ENCODE measurements around the gene ZNF224. TPM values are rescaled to one million over a fixed set of nuclear protein-coding genes. Genes with fewer than 3 reads are reported as not detected.

Gene ZNF224
- total RNA-seq = 10 to 100 TPM; 12.6 to 13.9 TPM

GRCh38 chr19:44093931-44094765 lies at the start of gene ZNF224:
TSS of gene ZNF224 (plus strand) at chr19:44094361. CDS start at chr19:44097874, 3,513 bp downstream.
- peak; percentile 93 for ATAC-seq
- H3K4me1 Mint-ChIP-seq = peaks cover 11% of the 10 kb centered on the region
- peaks cover 30% of the 10 kb centered on the region for H3K36me3 Mint-ChIP-seq (ENCODE audit: low read depth)
- peak; percentile 92 for DNase-seq
- intact Hi-C loops (cut with DNase I, micrococcal nuclease) = loop anchor here (1.0 to 10.0 kb wide), 18 partner anchors 19 to 406 kb away; partner anchors contain the start of genes ZNF222 (in 2 of the 2), ZNF225 (in 2 of the 2), ZNF226 (in 2 of the 2) and ZNF45 (in 2 of the 2)
- CTCF ChIA-PET = interaction anchor here (0.7 to 1.5 kb wide), 5 partner anchors 21 to 159 kb away, joined by 3 to 5 read pairs (median 3); partner anchors contain the start of gene ZNF45
- H3K27me3 Mint-ChIP-seq = no peaks in the 10 kb centered on the region
- POLR2A ChIA-PET = no interaction called here
- H3K9me3 Mint-ChIP-seq (ENCODE audit: low read depth) = peaks cover 4% of the 10 kb centered on the region
- H3K27ac Mint-ChIP-seq = peak within 1 kb of the TSS; percentile 95
- peak within 1 kb of the TSS; percentile 99 for H3K4me3 Mint-ChIP-seq

GRCh38 chr19:44050740-44051649 lies 43.2 kb upstream of the ZNF224 start:
- Mint-ChIP-seq H3K36me3 (ENCODE audit: low read depth) (peaks cover 30% of the 10 kb centered on the region), H3K4me1 (peaks cover 21% of the 10 kb centered on the region), H3K4me3 (peak overlapping the region; percentile 76), H3K9me3 (ENCODE audit: low read depth) (peaks cover 23% of the 10 kb centered on the region), H3K27me3 (peaks cover 5% of the 10 kb centered on the region), H3K27ac (peak overlapping the region; percentile 64)
- DNase-seq = peak; percentile 39
- ChIA-PET CTCF (no interaction called here), POLR2A (no interaction called here)
- intact Hi-C loops (cut with DNase I, micrococcal nuclease) = no loop called here
- peak; percentile 70 for ATAC-seq

- H3K9me3 Mint-ChIP-seq (ENCODE audit: low read depth) = peaks cover 23% of the 10 kb centered on the region
- H3K4me3 Mint-ChIP-seq = peak within 1 kb of the TSS; percentile 76
- H3K27ac Mint-ChIP-seq = peak within 1 kb of the TSS; percentile 64
- POLR2A ChIA-PET = no interaction called here
- peaks cover 3% of the 10 kb centered on the region for H3K27me3 Mint-ChIP-seq
- peaks cover 34% of the 10 kb centered on the region for H3K36me3 Mint-ChIP-seq (ENCODE audit: low read depth)
- intact Hi-C loops (cut with DNase I, micrococcal nuclease) = no loop called here
- ATAC-seq (peak; percentile 78), DNase-seq (peak; percentile 63)
- H3K4me1 Mint-ChIP-seq = peaks cover 21% of the 10 kb centered on the region
- CTCF ChIA-PET = no interaction called here
These were observed 42.3 kb upstream of the ZNF224 start, which contains the start of gene ZNF223 for GRCh38 chr19:44051650-44052402. TSS of gene ZNF223 (plus strand) at chr19:44052036. CDS start at chr19:44055177, 3,141 bp downstream.

GRCh38 chr19:44055870-44056269 lies 38.3 kb upstream of the ZNF224 start:
- H3K27ac Mint-ChIP-seq = no peak overlapping the region
- intact Hi-C loops (cut with DNase I, micrococcal nuclease) = no loop called here
- peaks cover 18% of the 10 kb centered on the region for H3K4me1 Mint-ChIP-seq
- H3K36me3 Mint-ChIP-seq (ENCODE audit: low read depth) = peaks cover 61% of the 10 kb centered on the region
- no peaks in the 10 kb centered on the region for H3K27me3 Mint-ChIP-seq
- DNase-seq = peak; percentile 4
- POLR2A ChIA-PET = no interaction called here
- CTCF ChIA-PET = interaction anchor here (0.6 kb wide), 1 partner anchor 15 kb away, joined by 4 read pairs; no protein-coding TSS in a partner anchor
- H3K9me3 Mint-ChIP-seq (ENCODE audit: low read depth) = peaks cover 27% of the 10 kb centered on the region
- no peak for ATAC-seq
- H3K4me3 Mint-ChIP-seq = no peak overlapping the region

GRCh38 chr19:44059229-44059628 lies 34.9 kb upstream of the ZNF224 start:
- Mint-ChIP-seq H3K4me3 (no peak overlapping the region), H3K36me3 (ENCODE audit: low read depth) (peaks cover 82% of the 10 kb centered on the region), H3K27ac (no peak overlapping the region), H3K4me1 (no peaks in the 10 kb centered on the region), H3K27me3 (no peaks in the 10 kb centered on the region), H3K9me3 (ENCODE audit: low read depth) (peaks cover 32% of the 10 kb centered on the region)
- no peak for ATAC-seq
- ChIA-PET POLR2A (no interaction called here), CTCF (interaction anchor here (0.8 kb wide), 1 partner anchor 57 kb away, joined by 3 read pairs; no protein-coding TSS in a partner anchor)
- intact Hi-C loops (cut with DNase I, micrococcal nuclease) = no loop called here
- no peak for DNase-seq

- Mint-ChIP-seq H3K4me1 (no peaks in the 10 kb centered on the region), H3K9me3 (ENCODE audit: low read depth) (peaks cover 28% of the 10 kb centered on the region), H3K27me3 (no peaks in the 10 kb centered on the region), H3K36me3 (ENCODE audit: low read depth) (peaks cover 78% of the 10 kb centered on the region), H3K4me3 (no peak overlapping the region), H3K27ac (no peak overlapping the region)
- ChIA-PET CTCF (no interaction called here), POLR2A (no interaction called here)
- intact Hi-C loops (cut with DNase I, micrococcal nuclease) = no loop called here
- ATAC-seq = no peak
- DNase-seq = no peak
These were observed 33.1 kb upstream of the ZNF224 start for GRCh38 chr19:44061038-44061437.

GRCh38 chr19:44066305-44066704 lies 27.9 kb upstream of the ZNF224 start:
- Mint-ChIP-seq H3K36me3 (ENCODE audit: low read depth) (peaks cover 65% of the 10 kb centered on the region), H3K4me3 (no peak overlapping the region), H3K27me3 (peaks cover 2% of the 10 kb centered on the region), H3K27ac (no peak overlapping the region), H3K4me1 (peaks cover 4% of the 10 kb centered on the region), H3K9me3 (ENCODE audit: low read depth) (peaks cover 46% of the 10 kb centered on the region)
- ChIA-PET POLR2A (no interaction called here), CTCF (no interaction called here)
- intact Hi-C loops (cut with DNase I, micrococcal nuclease) = no loop called here
- ATAC-seq (no peak), DNase-seq (no peak)

GRCh38 chr19:44069415-44069814 lies 24.7 kb upstream of the ZNF224 start:
- DNase-seq = no peak
- Mint-ChIP-seq H3K9me3 (ENCODE audit: low read depth) (peaks cover 49% of the 10 kb centered on the region), H3K4me1 (peaks cover 23% of the 10 kb centered on the region), H3K27ac (no peak overlapping the region), H3K36me3 (ENCODE audit: low read depth) (peaks cover 44% of the 10 kb centered on the region), H3K4me3 (no peak overlapping the region), H3K27me3 (peaks cover 2% of the 10 kb centered on the region)
- intact Hi-C loops (cut with DNase I, micrococcal nuclease) = no loop called here
- ChIA-PET POLR2A (interaction anchor here (0.7 kb wide), 1 partner anchor 608 kb away, joined by 3 read pairs; no protein-coding TSS in a partner anchor), CTCF (no interaction called here)
- ATAC-seq = no peak

- ATAC-seq = peak; percentile 99
- ChIA-PET POLR2A (interaction anchor here (0.6 kb wide), 1 partner anchor 170 kb away, joined by 5 read pairs; no protein-coding TSS in a partner anchor), CTCF (interaction anchor here (0.6 to 1.4 kb wide), 4 partner anchors 23 to 516 kb away, joined by 3 to 4 read pairs (median 4); no protein-coding TSS in a partner anchor)
- peaks cover 2% of the 10 kb centered on the region for H3K27me3 Mint-ChIP-seq
- peak within 1 kb of the TSS; percentile 83 for H3K4me3 Mint-ChIP-seq
- peaks cover 32% of the 10 kb centered on the region for H3K9me3 Mint-ChIP-seq (ENCODE audit: low read depth)
- DNase-seq = peak; percentile 88
- H3K36me3 Mint-ChIP-seq (ENCODE audit: low read depth) = peaks cover 28% of the 10 kb centered on the region
- intact Hi-C loops (cut with DNase I, micrococcal nuclease) = loop anchor here in 1 of 2 experiments (1.0 to 2.0 kb wide), 12 partner anchors 22 to 428 kb away; partner anchors contain the start of genes ZNF155, ZNF180, ZNF221 and ZNF222
- H3K27ac Mint-ChIP-seq = peak within 1 kb of the TSS; percentile 78
- H3K4me1 Mint-ChIP-seq = peaks cover 23% of the 10 kb centered on the region
These were observed 22.2 kb upstream of the ZNF224 start, which contains the start of gene ZNF284 for GRCh38 chr19:44071824-44072542. TSS of gene ZNF284 (plus strand) at chr19:44072159. CDS start at chr19:44076390, 4,231 bp downstream.
